Trophoblast cell (in vitro differentiated cells and primary cell): ENCODE results near the gene CPNE4.

Source experiments
- DNase-seq, 2 donors: peaks; one replicate each; pipeline ENCODE4 v3.0.0-alpha.2; 2016
- H2AFZ ChIP-seq: 2 replicates; pipeline ENCODE4 v1.6.1; 2013; ENCODE audit warnings: low read length, moderate library complexity, mild to moderate bottlenecking; ENCODE audit not compliant: insufficient read depth, poor library complexity
- H2AK5ac ChIP-seq: 2 replicates; pipeline ENCODE4 v1.6.1; 2013; ENCODE audit warnings: mild to moderate bottlenecking, low read length
- H2BK120ac ChIP-seq: 2 replicates; pipeline ENCODE4 v1.6.1; 2013; ENCODE audit warnings: low read length, mild to moderate bottlenecking, moderate library complexity; ENCODE audit not compliant: insufficient read depth, poor library complexity
- H2BK12ac ChIP-seq: 2 replicates; pipeline ENCODE4 v1.6.1; 2013; ENCODE audit warnings: mild to moderate bottlenecking, low read length, moderate library complexity
- H2BK5ac ChIP-seq: 2 replicates; pipeline ENCODE4 v1.6.1; 2013; ENCODE audit warnings: low read length, low read depth, moderate library complexity, mild to moderate bottlenecking; ENCODE audit not compliant: poor library complexity
- H3K14ac ChIP-seq: 2 replicates; pipeline ENCODE4 v1.6.1; 2013; ENCODE audit warnings: mild to moderate bottlenecking, low read length
- H3K18ac ChIP-seq: 2 replicates; pipeline ENCODE4 v1.6.1; 2013; ENCODE audit warnings: mild to moderate bottlenecking, low read length
- H3K23ac ChIP-seq: 2 replicates; pipeline ENCODE4 v1.6.1; 2013; ENCODE audit warnings: low read length
- H3K27ac ChIP-seq: 2 replicates; pipeline ENCODE4 v1.5.1; 2013; ENCODE audit warnings: low read depth, mild to moderate bottlenecking, inconsistent platforms, low read length, moderate library complexity
- H3K27me3 ChIP-seq: 2 replicates; pipeline ENCODE4 v1.6.1; 2013; ENCODE audit warnings: inconsistent platforms, mild to moderate bottlenecking, low read length, moderate library complexity; ENCODE audit not compliant: insufficient read depth
- H3K36me3 ChIP-seq, 2 experiments: 1 replicate in 1 of 2; 2 replicates in 1 of 2; pipeline ENCODE4 v1.6.1; 2013; ENCODE audit warnings: low read length in 2 of 2, mild to moderate bottlenecking in 2 of 2, moderate library complexity in 1 of 2; ENCODE audit not compliant: insufficient read depth in 2 of 2, control insufficient read depth in 1 of 2
- H3K4ac ChIP-seq: 2 replicates; pipeline ENCODE4 v1.6.1; 2013; ENCODE audit warnings: low read depth, mild to moderate bottlenecking, low read length, moderate library complexity
- H3K4me1 ChIP-seq, 2 experiments: 1 replicate in 1 of 2; 2 replicates in 1 of 2; pipeline ENCODE4 v1.6.1; 2013; ENCODE audit warnings: low read length in 2 of 2, mild to moderate bottlenecking in 2 of 2, moderate library complexity in 1 of 2; ENCODE audit not compliant: insufficient read depth in 2 of 2, control insufficient read depth in 1 of 2
- H3K4me2 ChIP-seq: 2 replicates; pipeline ENCODE4 v1.6.1; 2013; ENCODE audit warnings: inconsistent platforms, mild to moderate bottlenecking, low read length, moderate library complexity
- H3K4me3 ChIP-seq: 2 replicates; pipeline ENCODE4 v1.5.1; 2013; ENCODE audit warnings: mild to moderate bottlenecking, low read depth, low read length, inconsistent platforms
- H3K79me1 ChIP-seq: one replicate; pipeline ENCODE4 v1.6.1; 2013; ENCODE audit warnings: low read length
- H3K79me2 ChIP-seq: 2 replicates; pipeline ENCODE4 v1.6.1; 2013; ENCODE audit warnings: low read length, mild to moderate bottlenecking; ENCODE audit not compliant: control insufficient read depth, insufficient read depth, poor library complexity
- H3K9ac ChIP-seq: 2 replicates; pipeline ENCODE4 v1.6.1; 2013; ENCODE audit warnings: mild to moderate bottlenecking, low read length
- H3K9me3 ChIP-seq: 2 replicates; pipeline ENCODE4 v1.6.1; 2013; ENCODE audit warnings: low read depth, mild to moderate bottlenecking, control low read depth, inconsistent platforms, low read length; ENCODE audit not compliant: insufficient read depth
- H4K12ac ChIP-seq: 2 replicates; pipeline ENCODE4 v1.6.1; 2013; ENCODE audit warnings: low read depth, mild to moderate bottlenecking, low read length, moderate library complexity
- H4K8ac ChIP-seq: 2 replicates; pipeline ENCODE4 v1.6.1; 2013; ENCODE audit warnings: low read depth, mild to moderate bottlenecking, low read length, moderate library complexity
- H4K91ac ChIP-seq: one replicate; pipeline ENCODE4 v1.6.1; 2013; ENCODE audit warnings: low read depth, mild to moderate bottlenecking, low read length, moderate library complexity
- WGBS: extraction: QIAGEN DNeasy Blood & Tissue Kit; methylation state at CpG from one replicate; pipeline ENCODE4 v1.1.7; 2013; ENCODE audit warnings: missing lambda C conversion rate; ENCODE audit not compliant: insufficient read length, insufficient coverage; ENCODE audit errors: extremely low coverage; 5-methylcytosine and 5-hydroxymethylcytosine counted together

The CPNE4 gene

GRCh38 chr3:131899021-131899420 lies 135.8 kb downstream of the CPNE4 start:
- Histone ChIP-seq H3K9ac (no peak overlapping the region), H2BK120ac (no peak overlapping the region), H3K23ac (no peak overlapping the region), H3K4me3 (no peak overlapping the region), H3K4me2 (no peak overlapping the region), H2BK12ac (no peak overlapping the region), H3K4me1 (peaks cover 0 to 2% of the 10 kb centered on the region in 2 experiments), H2BK5ac (no peak overlapping the region), H3K4ac (no peak overlapping the region), H2AK5ac (no peak overlapping the region), H4K91ac (no peak overlapping the region), H3K79me2 (no peaks in the 10 kb centered on the region), H3K14ac (no peak overlapping the region), H4K12ac (no peak overlapping the region), H3K27ac (no peak overlapping the region), H4K8ac (no peak overlapping the region), H3K18ac (no peak overlapping the region), H3K9me3 (no peaks in the 10 kb centered on the region), H3K36me3 (no peaks in the 10 kb centered on the region), H2AFZ (no peak overlapping the region), H3K27me3 (no peaks in the 10 kb centered on the region), H3K79me1 (no peaks in the 10 kb centered on the region)
- no CpG with 5 or more reads among the region's 5 CpGs for WGBS
- DNase-seq, result no peak

GRCh38 chr3:131898346-131898745 lies 136.5 kb downstream of the CPNE4 start:
- Histone ChIP-seq H3K4me1 (no peaks in the 10 kb centered on the region), H3K36me3 (no peaks in the 10 kb centered on the region), H3K18ac (no peak overlapping the region), H4K8ac (no peak overlapping the region), H2AK5ac (no peak overlapping the region), H2BK12ac (no peak overlapping the region), H4K91ac (no peak overlapping the region), H3K79me1 (no peaks in the 10 kb centered on the region), H3K23ac (no peak overlapping the region), H3K4me3 (no peak overlapping the region), H2BK5ac (no peak overlapping the region), H4K12ac (no peak overlapping the region), H3K27ac (no peak overlapping the region), H2AFZ (no peak overlapping the region), H3K9me3 (no peaks in the 10 kb centered on the region), H2BK120ac (no peak overlapping the region), H3K9ac (no peak overlapping the region), H3K27me3 (no peaks in the 10 kb centered on the region), H3K4ac (no peak overlapping the region), H3K79me2 (no peaks in the 10 kb centered on the region), H3K4me2 (no peak overlapping the region), H3K14ac (no peak overlapping the region)
- DNase-seq, result peak in 1 of 2 donors; percentile 4

GRCh38 chr3:131896285-131896684 lies 138.5 kb downstream of the CPNE4 start:
- Histone ChIP-seq H3K4me1 (no peaks in the 10 kb centered on the region), H2BK5ac (no peak overlapping the region), H3K79me2 (no peaks in the 10 kb centered on the region), H3K27me3 (no peaks in the 10 kb centered on the region), H3K4me2 (no peak overlapping the region), H3K9me3 (no peaks in the 10 kb centered on the region), H3K9ac (no peak overlapping the region), H4K91ac (no peak overlapping the region), H3K14ac (no peak overlapping the region), H3K4ac (no peak overlapping the region), H2BK120ac (no peak overlapping the region), H3K36me3 (no peaks in the 10 kb centered on the region), H3K27ac (no peak overlapping the region), H2AFZ (no peak overlapping the region), H3K4me3 (no peak overlapping the region), H3K18ac (no peak overlapping the region), H3K79me1 (no peaks in the 10 kb centered on the region), H3K23ac (no peak overlapping the region), H4K12ac (no peak overlapping the region), H2AK5ac (no peak overlapping the region), H2BK12ac (no peak overlapping the region), H4K8ac (no peak overlapping the region)
- no CpG with 5 or more reads among the region's 1 CpG for WGBS
- no peak for DNase-seq

DNA sequence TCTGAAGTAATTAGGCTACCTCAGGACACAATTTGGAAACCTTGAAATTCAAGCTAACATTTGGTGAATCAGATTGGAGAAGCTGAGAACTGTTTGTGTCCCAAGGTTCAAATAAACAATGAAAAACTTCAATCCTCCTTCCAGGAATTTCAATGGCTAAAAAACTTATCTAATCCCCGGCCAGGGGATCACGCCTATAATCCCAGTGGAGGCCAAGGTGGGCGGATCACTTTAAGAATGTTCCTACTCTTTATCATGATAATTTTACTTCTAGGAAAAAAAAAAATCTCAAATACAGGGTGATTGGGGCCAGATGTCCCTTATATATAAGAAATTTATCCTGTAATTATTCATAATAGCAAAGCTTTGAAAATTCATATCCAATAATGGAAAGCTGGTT lies 139.0 kb downstream of the CPNE4 start:
- Histone ChIP-seq H3K27ac (no peak overlapping the region), H4K91ac (no peak overlapping the region), H2BK120ac (no peak overlapping the region), H3K4me2 (no peak overlapping the region), H3K18ac (no peak overlapping the region), H4K12ac (no peak overlapping the region), H4K8ac (no peak overlapping the region), H3K23ac (no peak overlapping the region), H3K79me2 (no peaks in the 10 kb centered on the region), H2BK12ac (no peak overlapping the region), H3K4me3 (no peak overlapping the region), H3K14ac (no peak overlapping the region), H2AFZ (no peak overlapping the region), H2AK5ac (no peak overlapping the region), H3K36me3 (no peaks in the 10 kb centered on the region), H3K79me1 (no peaks in the 10 kb centered on the region), H2BK5ac (no peak overlapping the region), H3K4me1 (no peaks in the 10 kb centered on the region), H3K4ac (no peak overlapping the region), H3K27me3 (no peaks in the 10 kb centered on the region), H3K9ac (no peak overlapping the region), H3K9me3 (no peaks in the 10 kb centered on the region)
- DNase-seq, result no peak
- WGBS, result no CpG with 5 or more reads among the region's 3 CpGs

- Histone ChIP-seq H3K27ac (no peak overlapping the region), H4K8ac (no peak overlapping the region), H3K18ac (no peak overlapping the region), H4K12ac (no peak overlapping the region), H2AK5ac (no peak overlapping the region), H3K79me2 (no peaks in the 10 kb centered on the region), H3K27me3 (no peaks in the 10 kb centered on the region), H2BK12ac (no peak overlapping the region), H3K4ac (no peak overlapping the region), H3K14ac (no peak overlapping the region), H3K23ac (no peak overlapping the region), H3K9ac (no peak overlapping the region), H3K36me3 (no peaks in the 10 kb centered on the region), H3K4me3 (no peak overlapping the region), H2BK120ac (no peak overlapping the region), H3K9me3 (no peaks in the 10 kb centered on the region), H2BK5ac (no peak overlapping the region), H4K91ac (no peak overlapping the region), H3K4me2 (no peak overlapping the region), H3K79me1 (no peaks in the 10 kb centered on the region), H2AFZ (no peak overlapping the region), H3K4me1 (no peaks in the 10 kb centered on the region)
- DNase-seq, result no peak
Observed at GRCh38 chr3:131892331-131892730, 142.5 kb downstream of the CPNE4 start.
